KBM-7 (cell line): Measurements from ENCODE around the gene MTCL1.

Experiments used
- DNase-seq: peaks from one replicate; pipeline ENCODE4 v3.0.0-alpha.2; 2015
- in situ Hi-C: fragments of 300-500 bp; cut with MboI; formaldehyde crosslinking; loops from 2 replicates; pipeline ENCODE4 v1.14.3; 2020; ENCODE audit warnings: low sequenced_read_pairs, low pct_unique_long_range_greater_than_20kb, mixed read lengths

MTCL1 gene

DNA sequence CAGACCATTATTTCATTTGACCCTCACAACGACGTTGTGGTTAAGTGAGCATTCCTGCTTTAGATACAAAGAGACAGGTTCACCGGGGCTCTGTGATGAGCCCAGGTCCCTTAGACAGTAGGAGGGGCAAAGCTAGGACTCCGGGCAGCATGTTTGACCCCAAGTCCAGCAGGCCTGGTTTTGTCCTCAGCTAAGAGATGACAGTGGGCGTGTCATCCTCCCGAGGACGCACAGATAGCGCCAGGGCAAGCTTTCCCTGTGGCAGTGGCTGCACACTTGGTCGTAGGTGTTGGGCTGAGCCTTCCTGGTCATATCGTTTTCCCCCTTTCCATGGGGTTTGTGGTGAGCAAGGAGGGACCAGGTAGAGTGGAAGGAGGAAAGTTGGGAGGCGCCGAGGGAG is 76.3 kb downstream of the MTCL1 start:
- in situ Hi-C loops = no loop called here
- no peak for DNase-seq

DNA sequence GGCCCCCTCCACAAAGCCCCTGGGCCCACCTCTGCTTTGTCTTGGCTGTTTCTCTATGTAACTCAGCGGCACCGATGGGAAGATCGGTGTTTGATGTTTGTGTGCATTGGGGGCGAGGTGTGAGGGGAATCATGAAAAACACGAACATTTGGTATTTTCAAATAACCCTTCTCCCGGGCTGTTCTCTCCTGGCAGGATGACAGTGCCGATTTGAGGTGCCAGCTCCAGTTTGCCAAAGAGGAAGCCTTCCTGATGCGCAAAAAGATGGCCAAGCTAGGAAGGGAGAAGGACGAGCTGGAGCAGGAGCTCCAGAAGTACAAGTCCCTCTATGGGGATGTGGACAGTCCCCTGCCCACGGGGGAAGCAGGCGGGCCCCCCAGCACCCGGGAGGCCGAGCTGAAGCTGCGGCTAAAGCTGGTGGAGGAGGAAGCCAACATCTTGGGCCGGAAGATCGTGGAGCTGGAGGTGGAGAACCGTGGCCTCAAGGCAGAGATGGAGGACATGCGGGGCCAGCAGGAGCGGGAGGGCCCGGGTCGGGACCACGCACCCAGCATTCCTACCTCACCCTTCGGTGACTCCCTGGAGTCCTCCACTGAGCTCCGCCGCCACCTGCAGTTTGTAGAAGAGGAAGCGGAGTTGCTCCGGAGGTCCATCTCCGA is 78.1 kb downstream of the MTCL1 start:
- in situ Hi-C loops = no loop called here
- DNase-seq = no peak

- DNase-seq = no peak
- in situ Hi-C loops = no loop called here
Measured at GRCh38 chr18:8783994-8784530, 78.7 kb downstream of the MTCL1 start.

GRCh38 chr18:8785261-8785660 is 79.9 kb downstream of the MTCL1 start:
- no peak for DNase-seq
- in situ Hi-C loops = no loop called here

GRCh38 chr18:8785855-8786482 is 80.6 kb downstream of the MTCL1 start:
- no peak for DNase-seq
- in situ Hi-C loops = no loop called here

GRCh38 chr18:8786483-8787370 is 81.4 kb downstream of the MTCL1 start:
- in situ Hi-C loops = no loop called here
- DNase-seq = peak; percentile 2

GRCh38 chr18:8787371-8787670 is 82.0 kb downstream of the MTCL1 start:
- no peak for DNase-seq
- in situ Hi-C loops = no loop called here

- no peak for DNase-seq
- in situ Hi-C loops = no loop called here
Measured at GRCh38 chr18:8787794-8788193, 82.4 kb downstream of the MTCL1 start.

DNA sequence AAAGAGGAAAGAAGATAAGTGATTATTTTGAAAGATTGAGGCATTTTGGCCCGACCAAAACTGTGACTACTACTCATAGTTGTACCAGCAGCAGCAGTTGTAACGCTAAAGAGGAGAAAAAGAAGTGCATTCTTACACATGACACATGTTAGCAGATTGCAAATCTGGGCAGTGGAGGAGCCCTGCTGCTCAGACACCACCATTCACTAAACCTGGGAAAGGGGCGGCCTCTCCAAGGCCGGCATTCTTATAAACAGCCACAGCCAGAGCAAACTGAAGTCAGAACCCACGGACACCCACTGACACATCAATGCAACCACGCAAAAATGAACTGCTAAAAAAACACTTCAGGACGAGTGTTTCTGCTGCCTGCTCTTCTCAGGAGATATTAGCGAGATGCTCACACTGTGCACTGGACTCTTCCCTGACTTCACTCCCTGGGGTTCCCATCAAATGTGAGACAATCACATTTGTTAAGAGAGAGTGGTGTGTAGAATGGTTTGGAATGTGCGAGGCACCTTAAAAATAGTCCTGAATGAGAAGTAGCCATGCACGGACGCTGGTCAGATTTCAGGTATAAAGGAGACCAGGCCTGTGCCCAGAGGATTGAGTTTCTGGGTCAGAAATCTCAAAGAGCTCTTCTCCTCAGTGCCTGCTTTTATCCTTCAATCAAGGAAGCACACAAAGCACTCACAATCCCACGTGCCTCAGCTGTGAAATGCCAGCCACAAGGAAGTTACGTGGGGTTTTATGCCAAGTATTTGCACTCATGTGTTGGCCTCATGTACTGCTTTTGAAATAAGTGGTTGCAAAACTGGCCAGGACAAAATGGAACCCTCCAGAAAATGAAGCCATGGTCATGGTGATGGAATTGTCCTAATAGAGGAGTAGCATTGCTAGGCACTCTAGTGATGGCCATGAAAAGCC is 83.4 kb downstream of the MTCL1 start:
- in situ Hi-C loops = no loop called here
- DNase-seq = no peak

DNA sequence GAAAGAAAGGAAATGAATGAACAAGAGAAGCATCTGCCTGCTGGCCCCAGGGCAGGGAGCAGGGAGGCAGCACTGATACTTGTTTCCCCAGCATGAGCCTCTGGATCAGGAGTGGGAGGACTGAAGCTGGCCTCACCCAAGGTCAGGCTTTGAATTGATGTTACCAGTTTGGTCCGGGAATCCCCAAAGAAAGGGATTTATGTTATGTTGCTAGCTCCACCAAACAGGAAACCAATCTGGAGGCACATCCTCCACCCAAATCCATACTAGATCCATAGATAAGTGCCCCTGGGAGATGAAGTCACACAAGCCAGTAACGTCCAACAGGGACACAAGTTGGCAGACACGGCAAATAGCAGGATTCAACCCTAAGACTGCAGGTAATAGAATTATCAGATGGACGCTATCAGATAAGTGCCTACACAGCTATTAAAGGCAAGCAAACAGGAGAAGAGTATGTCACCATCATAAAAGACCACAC is 85.9 kb downstream of the MTCL1 start:
- no peak for DNase-seq

GRCh38 chr18:8792688-8793316 is 87.4 kb downstream of the MTCL1 start:
- DNase-seq = no peak
- in situ Hi-C loops = no loop called here

More for the DNA sequence above, 85.9 kb downstream of the MTCL1 start:
- in situ Hi-C loops = no loop called here

DNA sequence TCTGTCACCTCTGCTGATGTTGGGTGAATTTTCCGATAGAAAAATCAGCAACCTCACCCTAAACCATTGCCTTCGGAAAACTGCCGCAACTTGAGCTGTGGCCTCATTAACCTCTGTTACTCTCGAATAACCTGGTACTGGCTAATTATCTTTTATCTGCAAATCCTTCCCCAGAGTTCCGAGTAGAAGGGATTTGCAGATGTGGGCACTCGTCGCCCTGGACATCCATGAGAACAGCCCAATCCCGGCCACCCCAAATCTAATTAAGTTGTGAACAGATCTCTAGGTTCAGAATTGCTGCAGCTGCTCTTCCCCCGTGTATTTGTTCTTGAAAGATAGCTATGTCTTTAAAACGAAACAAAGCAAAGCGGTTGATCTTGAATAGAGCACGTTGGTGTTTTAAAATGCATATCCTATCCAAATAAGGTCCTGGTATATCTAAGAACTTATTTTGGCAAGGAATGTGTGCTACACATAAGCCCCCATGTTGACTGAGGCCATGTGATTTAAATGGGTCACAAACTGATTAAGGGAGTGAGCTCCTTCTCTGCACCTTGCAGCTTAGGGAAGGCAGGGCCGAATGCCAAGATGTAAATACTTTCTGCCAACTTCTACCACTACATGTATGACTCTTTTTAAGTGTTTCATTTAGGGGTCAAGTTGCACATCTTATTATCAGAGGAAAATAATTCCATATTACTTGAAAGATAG is 88.2 kb downstream of the MTCL1 start:
- in situ Hi-C loops = no loop called here
- no peak for DNase-seq

DNA sequence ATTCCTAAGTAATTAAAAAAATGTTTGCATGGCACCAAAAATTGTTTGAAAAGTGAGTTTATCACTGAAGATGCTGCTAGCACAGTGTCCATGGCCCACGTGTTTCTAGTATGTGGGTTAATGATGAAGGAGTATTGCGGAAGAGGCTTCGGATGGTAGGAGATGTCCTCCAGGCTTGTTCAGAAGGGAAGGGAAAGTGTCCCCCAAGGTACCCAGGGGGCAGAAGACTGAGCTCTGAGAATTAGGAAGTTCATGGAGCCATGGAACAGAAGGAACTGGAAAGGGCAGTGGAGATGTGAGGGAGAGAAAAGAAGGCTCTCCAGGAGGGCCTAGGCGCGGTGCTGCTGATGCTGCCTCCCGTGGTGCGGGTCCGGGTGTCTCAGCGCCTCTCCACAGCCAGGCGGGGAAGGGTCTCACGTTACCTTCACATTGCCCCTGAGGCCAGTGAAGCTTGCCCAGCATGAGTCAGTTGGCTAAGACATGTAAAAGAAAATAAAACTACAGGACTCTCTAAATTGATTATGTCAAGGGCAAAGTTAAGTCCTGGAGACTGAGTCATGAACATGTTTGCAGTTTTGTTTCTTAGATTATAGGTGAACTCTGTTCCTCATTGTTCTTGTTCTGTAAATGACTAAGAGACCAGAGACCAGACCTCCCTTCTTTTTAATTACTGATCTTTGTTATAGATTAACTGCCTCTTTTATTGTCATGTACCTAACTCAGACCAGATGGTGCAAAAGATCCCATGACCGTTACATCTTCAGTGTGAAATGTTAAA is 89.0 kb downstream of the MTCL1 start:
- in situ Hi-C loops = no loop called here
- no peak for DNase-seq

DNA sequence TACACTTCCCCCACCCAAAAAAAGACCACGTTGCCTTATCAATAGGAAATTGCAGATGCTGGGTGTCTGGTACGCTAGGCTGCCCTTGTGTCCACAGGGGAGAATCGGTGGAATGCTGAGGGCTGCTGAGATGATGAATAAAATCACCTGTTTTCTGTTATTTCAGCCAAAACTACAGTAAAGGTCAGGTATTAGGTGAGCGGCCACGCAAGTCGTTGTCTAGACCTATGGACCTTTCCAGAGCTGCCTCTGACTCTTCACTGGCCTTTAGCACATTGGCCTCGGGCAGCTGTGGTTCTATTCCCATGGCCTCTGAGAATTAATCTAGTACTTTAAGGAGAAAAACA is 89.6 kb downstream of the MTCL1 start:
- DNase-seq = no peak

GRCh38 chr18:8795586-8796325 is 90.4 kb downstream of the MTCL1 start:
- DNase-seq = peak; percentile 5
- in situ Hi-C loops = no loop called here

More for the DNA sequence above, 89.6 kb downstream of the MTCL1 start:
- in situ Hi-C loops = no loop called here

GRCh38 chr18:8797206-8797605 is 91.8 kb downstream of the MTCL1 start:
- in situ Hi-C loops = no loop called here
- no peak for DNase-seq

DNA sequence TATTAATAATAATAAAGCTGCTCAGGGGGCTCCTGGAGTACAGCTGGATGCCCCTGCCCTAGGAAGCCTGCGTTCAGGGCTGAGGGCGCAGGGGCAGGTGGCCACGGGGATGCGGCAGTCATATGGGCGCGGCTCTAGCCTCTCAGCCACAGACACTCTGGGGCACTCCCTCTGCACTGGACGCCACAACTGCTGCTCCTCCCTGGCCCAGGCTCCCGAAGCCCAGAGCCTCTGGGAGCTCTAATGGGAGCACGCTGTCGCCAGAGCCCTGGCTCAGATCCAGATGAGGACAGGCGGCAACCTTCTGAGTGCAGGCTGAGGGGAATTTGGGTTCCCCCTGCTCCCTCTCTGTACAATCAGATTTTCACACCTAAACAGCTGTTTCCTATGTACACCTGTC is 93.6 kb downstream of the MTCL1 start:
- no peak for DNase-seq
- in situ Hi-C loops = no loop called here
